Suppressor macrophage treated with lipopolysaccharide for 1 hour (primary cell): Measurements from ENCODE around the gene ZFYVE19.

Source experiments
- DNase-seq, 3 donors: peaks; one replicate each; pipeline ENCODE4 v3.0.0-alpha.2; 2020 to 2022

Gene ZFYVE19

DNA sequence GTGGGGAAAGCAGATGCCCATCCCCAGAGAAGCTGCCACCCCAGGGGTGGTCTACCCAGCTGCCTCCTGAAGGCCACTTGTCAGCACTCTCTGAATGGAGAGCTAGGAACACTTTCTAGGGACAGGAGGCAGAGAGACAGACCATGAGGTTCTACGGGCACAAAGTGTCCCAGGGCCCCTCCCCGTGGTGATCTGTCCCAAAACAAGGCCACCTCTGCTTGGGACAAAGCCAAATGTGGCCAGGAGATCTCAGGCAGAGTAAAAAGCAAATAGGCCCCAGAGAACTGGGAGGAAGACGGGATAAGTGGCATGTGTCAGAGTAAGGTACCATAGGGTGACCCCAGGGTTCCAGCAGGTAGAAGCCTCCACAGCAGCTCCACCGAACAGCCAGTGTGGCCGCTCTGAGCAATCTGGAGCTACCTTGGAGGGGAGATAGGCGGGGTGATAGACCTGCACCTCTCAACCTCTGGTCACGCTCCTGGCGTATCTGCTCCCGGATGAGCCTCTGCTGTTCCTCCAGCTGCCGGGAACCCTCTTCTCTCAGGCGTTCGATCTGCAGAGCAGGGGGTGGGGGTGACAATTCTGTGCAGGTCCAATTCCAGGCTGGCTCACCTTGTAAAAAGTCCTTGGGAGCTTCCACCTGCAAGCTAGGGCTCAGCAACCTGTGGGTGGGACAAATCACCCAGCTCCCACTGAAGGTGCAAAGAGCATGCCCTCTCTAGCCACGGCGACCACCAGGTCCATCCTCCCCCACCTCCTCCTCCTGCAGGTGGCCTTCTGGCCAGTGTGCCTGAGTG lies 31.0 kb upstream of the ZFYVE19 start:
- DNase-seq, result no peak

DNA sequence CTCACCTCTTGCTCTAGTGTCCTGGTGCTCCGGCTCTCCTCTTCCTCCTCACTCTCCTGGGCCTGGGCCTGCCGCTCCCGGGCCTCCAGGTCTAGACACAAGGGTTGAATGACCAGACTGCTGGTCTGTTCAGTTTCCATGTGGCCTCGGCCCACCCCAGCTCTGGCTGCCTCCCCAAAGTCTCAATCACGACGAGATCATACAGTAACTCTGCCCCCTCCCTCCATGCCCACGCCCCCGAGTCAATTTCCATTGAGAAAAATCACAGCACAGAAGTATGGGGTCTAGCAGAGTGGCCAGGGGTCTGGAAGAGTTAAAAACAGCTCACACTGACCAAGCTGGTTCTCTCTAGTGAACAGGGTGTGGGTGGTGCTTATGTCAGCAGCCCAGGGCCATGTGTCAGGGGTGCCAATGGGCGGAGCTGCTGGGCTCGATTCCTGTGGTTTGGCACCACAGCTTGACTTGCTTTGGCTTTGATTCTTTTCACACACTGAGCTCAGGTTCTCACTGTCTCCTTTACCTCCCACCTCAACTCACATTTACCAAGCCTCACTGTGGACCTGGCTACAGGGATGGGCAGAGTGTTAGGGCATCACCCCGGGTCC lies 30.2 kb upstream of the ZFYVE19 start:
- peak; percentile 70 to 79 (median 72) for DNase-seq

DNA sequence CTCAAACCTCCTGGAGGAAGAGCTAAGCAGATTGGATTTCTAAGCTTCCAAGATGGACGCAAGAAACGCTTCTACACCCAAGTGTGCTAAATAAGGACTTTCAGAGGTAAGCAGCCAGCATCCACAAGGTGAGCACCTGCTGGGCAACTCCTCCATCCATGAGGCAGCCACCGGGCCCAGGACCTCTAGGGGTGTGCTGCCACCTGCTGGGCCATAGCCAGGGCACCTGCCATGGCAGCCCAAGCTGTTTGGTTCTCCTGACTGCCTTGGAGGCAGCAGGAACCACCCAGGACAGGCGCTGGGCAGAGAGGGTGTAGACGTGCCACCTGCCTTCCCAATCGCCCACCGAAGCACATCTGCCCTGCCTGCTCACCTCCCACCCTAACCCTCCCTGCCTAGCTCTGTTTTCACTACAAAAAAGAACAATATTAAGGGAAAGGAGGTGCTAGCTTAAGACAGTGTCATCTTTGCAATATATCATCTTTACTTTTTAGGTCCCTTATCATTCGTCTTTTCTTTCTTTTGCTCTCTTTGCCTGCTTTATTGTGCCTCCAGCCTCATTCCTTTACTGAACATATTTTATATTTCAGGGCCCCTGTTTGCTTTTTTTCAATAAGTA lies 24.2 kb upstream of the ZFYVE19 start:
- DNase-seq, result peak; percentile 64 to 78 (median 66)

GRCh38 chr15:40785164-40785563 lies 21.7 kb upstream of the ZFYVE19 start:
- no peak for DNase-seq

- no peak for DNase-seq
These were observed 21.1 kb upstream of the ZFYVE19 start for GRCh38 chr15:40785814-40786213.

DNA sequence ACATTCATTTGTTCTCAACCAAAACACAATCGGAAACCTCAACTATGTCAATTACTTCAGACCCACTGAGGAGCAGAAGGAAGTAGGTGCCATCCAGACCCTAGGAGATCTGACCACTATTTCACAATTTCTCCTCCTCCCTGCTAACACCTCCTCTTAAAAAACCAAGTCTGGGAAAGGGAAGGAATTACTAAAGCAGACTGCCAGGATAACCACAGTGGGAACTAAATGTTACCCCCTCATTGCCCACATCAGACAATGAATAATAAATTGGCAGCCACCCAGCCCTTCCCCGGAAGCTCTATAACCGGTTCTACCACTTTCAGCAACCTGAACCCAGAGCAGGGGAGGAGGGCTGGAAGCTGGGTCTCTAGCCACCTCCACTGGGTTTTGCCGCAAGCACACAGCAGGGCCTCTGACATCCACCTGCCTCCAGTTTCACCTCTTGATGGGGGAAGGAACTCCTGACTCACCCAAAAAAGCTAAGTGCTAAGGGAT lies 19.5 kb upstream of the ZFYVE19 start:
- peak in 1 of 3 donors; percentile 50 for DNase-seq

- DNase-seq, result no peak
These were observed 18.9 kb upstream of the ZFYVE19 start for GRCh38 chr15:40787991-40788390.

DNA sequence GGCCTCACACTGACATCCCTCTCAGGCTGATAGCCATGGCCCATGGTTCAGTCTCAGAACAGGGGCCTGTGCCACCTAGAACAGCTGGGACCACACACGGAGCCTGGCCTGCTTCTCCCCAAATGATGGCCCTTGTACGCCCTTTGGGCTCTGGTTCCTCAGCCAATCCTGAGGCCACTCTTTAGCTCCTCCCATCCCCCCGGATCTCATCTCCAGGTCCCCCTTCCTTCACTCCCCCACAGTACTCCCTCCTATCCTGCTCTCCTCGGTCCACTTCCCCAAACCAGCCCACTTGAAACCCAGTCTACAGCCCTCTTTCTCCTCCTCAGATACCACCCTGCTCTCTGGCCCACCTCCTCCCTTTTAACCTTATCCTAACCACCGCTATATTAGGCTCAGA lies 17.8 kb upstream of the ZFYVE19 start:
- no peak for DNase-seq

GRCh38 chr15:40789999-40790398 lies 16.9 kb upstream of the ZFYVE19 start:
- DNase-seq, result no peak

GRCh38 chr15:40790718-40791117 lies 16.2 kb upstream of the ZFYVE19 start:
- DNase-seq, result no peak

DNA sequence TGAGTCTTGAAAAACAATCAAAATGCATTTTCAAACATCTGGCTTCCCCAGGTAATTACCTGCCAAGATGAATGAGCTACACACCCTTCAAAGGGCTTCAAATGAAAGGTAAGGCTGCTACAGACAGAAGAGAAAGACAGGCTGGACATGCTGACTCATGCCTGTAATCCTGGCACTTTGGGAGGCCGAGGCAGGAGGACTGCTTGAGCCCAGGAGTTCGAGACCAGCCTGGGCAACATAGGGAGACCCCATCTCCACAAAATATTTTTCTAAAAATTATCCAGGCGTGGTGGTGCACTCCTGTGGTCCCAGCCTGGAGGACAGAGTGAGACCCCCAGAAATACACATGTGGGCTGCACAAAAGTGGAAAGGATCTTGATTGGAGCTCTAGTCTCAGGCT lies 14.5 kb upstream of the ZFYVE19 start:
- DNase-seq, result no peak

DNA sequence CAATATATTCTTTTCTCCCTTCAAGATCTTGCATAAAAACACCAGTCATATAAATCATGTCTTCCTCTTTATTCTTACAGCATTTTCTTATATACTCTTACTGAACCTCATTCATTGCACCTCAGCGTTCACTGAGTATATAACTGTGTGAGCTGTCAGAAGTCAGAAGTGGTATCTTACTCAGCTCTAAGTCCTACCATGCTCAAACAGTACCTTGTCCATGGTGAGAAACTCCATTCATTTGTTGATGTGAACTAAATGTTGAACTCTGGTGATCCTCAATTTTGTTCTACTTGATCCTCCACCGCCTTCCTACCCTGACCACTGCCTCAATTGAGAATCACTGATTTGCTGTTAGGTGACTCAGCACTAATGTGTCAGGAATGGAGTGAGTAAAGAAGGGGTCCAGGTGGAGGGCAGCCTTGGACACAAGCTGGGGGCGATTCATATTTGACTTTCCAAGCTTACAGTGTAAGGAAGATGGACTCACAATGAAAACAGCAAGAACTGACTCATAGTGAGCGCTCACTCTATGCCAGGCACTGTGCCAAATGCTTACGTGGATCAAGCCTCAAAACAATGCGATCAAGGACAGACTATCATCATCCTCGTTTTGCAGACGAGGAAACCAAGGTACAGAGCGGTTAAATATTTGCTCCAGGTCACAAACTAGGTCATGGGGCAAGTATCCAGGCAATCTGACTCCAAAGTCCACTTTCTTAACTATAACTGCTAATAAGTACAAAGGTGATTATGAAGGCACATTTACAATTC lies 13.5 kb upstream of the ZFYVE19 start:
- peak; percentile 67 to 79 (median 68) for DNase-seq

GRCh38 chr15:40796041-40796440 lies 10.8 kb upstream of the ZFYVE19 start:
- DNase-seq, result no peak

- peak; percentile 31 to 44 (median 31) for DNase-seq
These were observed 10.4 kb upstream of the ZFYVE19 start for GRCh38 chr15:40796512-40796911.

DNA sequence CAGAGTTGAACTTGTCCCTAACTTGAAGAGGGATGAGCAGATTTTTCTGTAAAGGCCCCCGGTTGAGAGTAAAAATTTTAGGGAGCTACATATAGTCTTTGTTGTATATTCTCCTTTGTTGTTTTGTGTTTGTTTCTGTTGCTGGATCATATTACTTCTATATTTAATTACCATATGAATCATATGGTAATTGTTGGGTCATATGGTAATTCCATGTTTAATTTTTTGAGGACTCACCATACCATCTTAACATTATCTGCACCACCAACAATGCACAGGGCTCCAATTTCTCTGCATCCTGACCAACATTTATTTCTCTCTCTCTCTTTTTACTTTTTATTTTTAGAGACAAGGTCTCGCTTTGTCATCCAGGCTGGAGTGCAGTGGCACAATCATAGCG lies 7.4 kb upstream of the ZFYVE19 start:
- DNase-seq, result no peak

DNA sequence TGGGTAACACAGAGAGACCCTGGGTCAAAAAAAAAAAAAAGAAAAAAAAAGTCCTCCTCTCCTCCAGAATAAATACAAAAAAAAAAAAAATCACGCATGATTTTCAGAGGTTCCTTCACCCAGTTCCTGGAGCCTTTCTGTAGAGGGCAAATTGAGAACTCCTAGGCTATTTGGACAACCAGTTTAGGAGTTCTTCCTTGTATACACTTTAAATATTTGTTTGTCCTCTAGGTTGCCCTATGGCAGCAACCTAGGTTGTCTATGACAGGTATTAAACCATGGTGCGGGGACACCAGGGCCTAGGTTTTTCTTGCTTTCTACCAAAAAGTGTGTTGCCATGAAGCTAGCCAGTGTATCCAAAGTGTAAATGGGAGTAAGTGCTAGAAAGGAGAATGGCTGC lies 3.8 kb upstream of the ZFYVE19 start:
- DNase-seq, result no peak

DNA sequence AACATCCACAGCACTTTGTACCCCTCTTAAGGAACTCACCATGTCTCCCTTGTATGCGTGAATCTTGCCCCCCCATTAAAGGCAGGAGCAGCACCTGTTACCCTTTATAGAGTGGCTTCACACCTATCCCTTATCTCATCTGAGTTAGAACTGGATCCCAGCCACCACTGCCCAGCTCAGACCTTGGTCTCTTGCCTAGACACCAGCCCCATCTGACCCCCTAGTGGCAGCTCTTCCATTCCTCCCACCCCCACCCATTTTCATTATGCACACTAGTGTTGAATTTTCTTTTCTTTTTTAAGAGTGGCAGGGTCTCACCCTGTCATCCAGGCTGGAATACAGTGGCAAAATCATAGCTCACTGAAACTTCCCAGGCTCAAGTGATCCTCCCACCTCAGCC lies 3.2 kb upstream of the ZFYVE19 start:
- no peak for DNase-seq

DNA sequence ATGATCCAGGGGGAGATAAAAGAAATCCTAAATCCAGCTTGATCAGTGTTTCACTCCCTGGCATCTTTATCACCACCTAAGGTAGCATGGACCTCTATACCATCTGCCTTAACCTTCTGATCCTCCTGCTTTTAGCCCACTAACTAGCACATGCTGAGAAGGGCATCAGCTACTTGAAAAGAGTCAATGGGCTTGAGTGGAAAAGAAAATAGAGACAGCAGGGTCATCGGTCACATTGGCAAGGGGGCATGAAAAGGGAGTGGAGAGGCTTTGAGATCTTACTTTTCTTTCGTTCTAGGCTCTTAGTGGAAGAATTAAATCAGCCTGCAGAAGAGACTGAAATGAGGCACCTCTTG lies 239 bp upstream of the ZFYVE19 start:
- no peak for DNase-seq

DNA sequence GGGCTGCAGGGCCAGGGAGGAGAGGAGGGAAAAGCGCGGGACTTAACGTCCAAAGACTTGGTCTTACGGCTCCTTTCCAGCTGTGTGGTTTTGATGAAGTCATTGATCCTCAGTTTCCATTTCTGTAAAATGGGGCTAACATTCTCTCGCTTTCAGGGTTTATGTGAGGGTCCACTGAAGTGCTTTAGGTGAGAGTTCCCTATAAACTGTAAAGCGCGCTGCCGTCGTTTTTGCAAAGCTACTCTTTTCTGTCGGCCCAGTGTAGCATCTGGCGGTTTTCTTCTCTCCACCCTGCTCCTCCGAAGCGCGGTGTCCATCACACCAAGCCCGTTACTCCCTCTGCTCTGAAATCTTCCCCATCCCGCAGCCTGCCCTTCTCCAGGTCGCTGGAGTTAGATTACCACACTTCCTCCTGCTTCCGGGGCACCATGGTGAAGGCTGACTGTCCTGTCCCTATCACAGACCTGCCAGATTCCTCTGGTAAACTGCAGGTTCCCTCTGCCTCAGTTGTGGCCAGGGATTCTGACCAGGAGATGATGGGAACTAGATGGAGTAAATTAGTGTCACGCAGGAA lies 1.1 kb downstream of the ZFYVE19 start:
- DNase-seq, result peak in 1 of 3 donors; percentile 29

- peak; percentile 45 to 57 (median 51) for DNase-seq
These were observed 2.1 kb downstream of the ZFYVE19 start for GRCh38 chr15:40808861-40809450.

DNA sequence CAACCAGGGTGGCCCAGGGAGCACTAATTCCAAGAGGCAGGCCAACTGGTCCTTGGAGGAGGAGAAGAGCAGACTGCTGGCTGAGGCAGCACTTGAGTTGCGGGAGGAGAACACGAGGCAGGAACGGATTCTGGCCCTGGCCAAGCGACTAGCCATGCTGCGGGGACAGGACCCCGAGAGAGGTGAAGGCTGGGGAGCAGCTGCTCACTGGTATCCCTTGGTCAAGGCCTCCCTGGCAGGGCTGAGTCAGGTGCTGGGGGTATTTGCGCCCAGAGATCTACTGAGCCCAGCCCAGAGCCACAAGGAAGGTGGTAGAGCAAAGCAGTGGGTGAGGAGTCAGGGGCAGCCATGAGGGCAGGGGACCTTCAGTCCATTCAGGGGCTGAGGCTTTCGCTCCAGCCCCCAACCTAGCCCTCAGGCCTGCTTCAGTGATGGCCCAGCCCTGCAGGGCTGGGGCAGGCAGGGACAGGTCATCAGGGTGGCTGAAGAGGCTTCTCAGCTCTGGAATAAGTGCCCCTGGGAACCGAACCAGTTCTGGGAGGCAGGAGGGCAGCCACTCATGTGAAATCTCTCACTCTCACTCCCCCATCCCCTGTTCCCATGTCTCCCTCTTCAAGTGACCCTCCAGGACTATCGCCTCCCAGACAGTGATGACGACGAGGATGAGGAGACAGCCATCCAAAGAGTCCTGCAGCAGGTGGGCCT lies 6.0 kb downstream of the ZFYVE19 start:
- no peak for DNase-seq
